Endothelial cell of umbilical vein (primary cell): ENCODE results near the gene TLR9. TPM values are rescaled to one million over a fixed set of nuclear protein-coding genes. Genes with fewer than 3 reads are reported as not detected.

ENCODE experiments used
- BruUV-seq: library from RNA; stranded (reverse); fragments of 400-500 nt; replicated peaks from 2 replicates; lab custom pipeline; 2021; lab: Mats Ljungman, UMichigan
- CTCF ChIA-PET: fragments of 300-600, 350-600 bp; sonication (Branson Sonifier 250); formaldehyde crosslinking; loops from one replicate; lab custom pipeline; 2021; ENCODE audit warnings: antibody characterized with exemption, inconsistent platforms; lab: Charles Lee
- POLR2A ChIA-PET: fragments of 300-600, 350-600 bp; sonication (Branson Sonifier 250); formaldehyde crosslinking; loops from one replicate; lab custom pipeline; 2021; ENCODE audit warnings: antibody characterized with exemption, inconsistent platforms; lab: Charles Lee
- DNase-seq: peaks from one replicate; pipeline ENCODE4 v3.0.0-alpha.2; 2011; ENCODE audit warnings: low read depth, low spot score
- FAIRE-seq: peaks from 2 replicates; lab custom pipeline; 2011; peaks lifted over from hg19 to GRCh38; lab: Jason Lieb, UNC
- H2AFZ ChIP-seq: 2 replicates; pipeline ENCODE4 v1.6.0; 2012; ENCODE audit warnings: low read depth, low read length, control low read depth, inconsistent platforms
- H3K27ac ChIP-seq: 2 replicates; pipeline ENCODE4 v1.5.1; 2011; ENCODE audit warnings: low read depth, mild to moderate bottlenecking, control low read depth, low read length, moderate library complexity; ENCODE audit not compliant: insufficient read depth
- H3K27me3 ChIP-seq, 2 experiments: 2 replicates each; pipeline versions ENCODE4 v1.6.0 to v1.6.1; 2011; ENCODE audit warnings: low read length in 2 of 2, mixed read lengths in 1 of 2; ENCODE audit not compliant: control insufficient read depth in 2 of 2, insufficient read depth in 2 of 2
- H3K36me3 ChIP-seq, 2 experiments: 2 replicates in 1 of 2; 3 replicates in 1 of 2; pipeline ENCODE4 v1.5.1; 2011; ENCODE audit warnings: low read length in 2 of 2, mild to moderate bottlenecking in 1 of 2, moderate library complexity in 1 of 2; ENCODE audit not compliant: control insufficient read depth in 2 of 2, insufficient read depth in 2 of 2; ENCODE audit errors: extremely low read depth in 1 of 2
- H3K4me1 ChIP-seq: 3 replicates; pipeline ENCODE4 v1.5.1; 2011; ENCODE audit warnings: mild to moderate bottlenecking, low read length; ENCODE audit not compliant: control insufficient read depth, insufficient read depth; ENCODE audit errors: extremely low read depth
- H3K4me2 ChIP-seq: 2 replicates; pipeline ENCODE4 v1.6.1; 2011; ENCODE audit warnings: low read length, control low read depth, mixed read lengths; ENCODE audit not compliant: insufficient read depth
- H3K4me3 ChIP-seq, 3 experiments: fragments of 200-600 bp in 1 of 3; sonication (generic), shearing (Covaris generic) in 1 of 3; replicated peaks in 1 of 3; 2 replicates each; pipeline ENCODE4 v1.5.1; 2011 to 2016; ENCODE audit warnings: control low read depth in 3 of 3, low read length in 3 of 3, mild to moderate bottlenecking in 2 of 3, inconsistent platforms in 1 of 3, low read depth in 1 of 3, moderate library complexity in 1 of 3; ENCODE audit not compliant: insufficient read depth in 1 of 3
- H3K79me2 ChIP-seq: 2 replicates; pipeline ENCODE4 v1.6.0; 2012; ENCODE audit warnings: low read length, inconsistent platforms; ENCODE audit not compliant: control insufficient read depth, insufficient read depth
- H3K9ac ChIP-seq: replicated peaks from 2 replicates; pipeline ENCODE3; 2011; ENCODE audit warnings: low read length, control low read depth; ENCODE audit not compliant: insufficient read depth; ENCODE audit errors: extremely low read depth
- H3K9me1 ChIP-seq: replicated peaks from 3 replicates; pipeline ENCODE4 v1.6.0; 2011; ENCODE audit warnings: mild to moderate bottlenecking, low read length; ENCODE audit not compliant: control insufficient read depth, insufficient read depth; ENCODE audit errors: extremely low read depth
- H3K9me3 ChIP-seq: replicated peaks from 2 replicates; pipeline ENCODE4 v1.5.1; 2012; ENCODE audit warnings: low read length, inconsistent platforms; ENCODE audit not compliant: control insufficient read depth, insufficient read depth
- H4K20me1 ChIP-seq: replicated peaks from 2 replicates; pipeline ENCODE3; 2011; ENCODE audit warnings: mild to moderate bottlenecking, low read length; ENCODE audit not compliant: control insufficient read depth, insufficient read depth; ENCODE audit errors: extremely low read depth
- EZH2 ChIP-seq: IDR thresholded peaks from 2 replicates; pipeline ENCODE4 v1.6.1; 2012; ENCODE audit warnings: borderline replicate concordance, low read depth, mild to moderate bottlenecking, moderate library complexity, low read length, inconsistent platforms; ENCODE audit not compliant: severe bottlenecking
- FOS ChIP-seq: IDR thresholded peaks from 2 replicates; pipeline ENCODE4 v1.6.1; 2011; ENCODE audit warnings: mild to moderate bottlenecking, low read length, moderate library complexity, borderline replicate concordance; ENCODE audit not compliant: insufficient read depth
- GATA2 ChIP-seq: IDR thresholded peaks from 2 replicates; pipeline ENCODE4 v1.7.0; 2011; ENCODE audit warnings: low read depth, mild to moderate bottlenecking, moderate library complexity, mixed read lengths, low read length; ENCODE audit not compliant: insufficient read length, insufficient read depth
- JUN ChIP-seq: IDR thresholded peaks from 2 replicates; pipeline ENCODE4 v1.6.1; 2011; ENCODE audit warnings: borderline replicate concordance, low read depth; ENCODE audit not compliant: insufficient read length, insufficient read depth
- MYC ChIP-seq: IDR thresholded peaks from one replicate; pipeline ENCODE4 v1.6.1; 2011; ENCODE audit warnings: mild to moderate bottlenecking, low read depth, low read length
- POLR2A ChIP-seq: IDR thresholded peaks from 2 replicates; pipeline ENCODE4 v1.6.1; 2012; ENCODE audit warnings: low read depth, mild to moderate bottlenecking, control low read depth, low read length
- POLR2AphosphoS5 ChIP-seq: IDR thresholded peaks from 2 replicates; pipeline ENCODE4 v1.6.1; 2012; ENCODE audit warnings: low read depth, mild to moderate bottlenecking, control low read depth, low read length, moderate library complexity; ENCODE audit not compliant: insufficient read depth
- dilution Hi-C: fragments of 300-500 bp; cut with MboI; formaldehyde crosslinking; loops from one replicate; pipeline ENCODE4 v1.15.0; 2019; ENCODE audit warnings: low sequenced_read_pairs; ENCODE audit not compliant: extremely low pct_ligation_motif_present
- intact Hi-C: fragments of 100-400 bp; cut with micrococcal nuclease; formaldehyde crosslinking; loops from one replicate; pipeline ENCODE4 v1.10.0; 2022
- polyA plus RNA-seq, 4 experiments: library from polyadenylated mRNA; depleted of rRNA in 3 of 4; stranded (reverse) in 3 of 4; unstranded in 1 of 4; fragments of >200 nt; gene quantifications; 2 replicates each; pipeline versions ENCODE4 v1.2.1 to v1.2.3, GENCODE V29; 2011 to 2012; ENCODE audit warnings: missing spikeins in 1 of 4
- total RNA-seq: library from RNA; stranded (reverse); gene quantifications from 2 replicates; pipeline ENCODE4 v1.2.3, GENCODE V29; 2021
- TF ChIP-seq, protein P1 (sequence below): IDR thresholded peaks from 2 replicates; pipeline ENCODE4 v1.6.1; 2011; ENCODE audit not compliant: insufficient read depth, insufficient read length
- TF ChIP-seq, protein P2 (sequence below), 2 donors: IDR thresholded peaks; 1 replicate in 1 of 2; 2 replicates in 1 of 2; pipeline ENCODE4 v1.5.1; 2011; ENCODE audit warnings: low read length in 2 of 2, mild to moderate bottlenecking in 2 of 2, moderate library complexity in 2 of 2, control low read depth in 1 of 2, inconsistent platforms in 1 of 2, low read depth in 1 of 2; ENCODE audit not compliant: insufficient read depth in 1 of 2; ENCODE audit errors: extremely low read depth in 1 of 2

TLR9 gene
- total and polyA plus RNA-seq, 2 donors (not counting 3 experiments of a cell fraction or from before 2014, with no cell fraction given): not detected

DNA sequence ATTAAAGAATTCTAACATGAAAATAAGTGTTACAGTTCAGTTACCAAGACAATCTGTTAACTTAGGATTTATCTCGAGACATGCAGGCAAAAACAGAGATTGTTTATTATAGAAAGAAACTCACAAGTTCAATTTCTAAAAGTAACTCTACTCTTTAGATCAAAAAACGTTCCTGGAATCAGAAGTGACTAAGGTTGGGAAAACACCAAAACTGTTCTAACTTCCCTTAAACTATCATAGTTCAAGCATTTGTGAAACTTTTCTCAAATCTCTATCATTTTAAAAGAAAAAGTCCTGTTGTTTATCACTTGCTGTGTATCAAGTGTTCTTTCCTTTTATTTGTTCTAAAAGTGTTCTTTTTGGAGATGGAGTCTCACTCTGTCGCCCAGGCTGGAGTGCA is 44.3 kb upstream of the TLR9 start:
- H3K4me3 ChIP-seq: no peak overlapping the region
- no peaks in the 10 kb centered on the region for H3K9me3 ChIP-seq
- no peaks in the 10 kb centered on the region for H3K9me1 ChIP-seq
- H3K9ac ChIP-seq: peak overlapping the region; percentile 5
- TF ChIP-seq, protein P1, sequence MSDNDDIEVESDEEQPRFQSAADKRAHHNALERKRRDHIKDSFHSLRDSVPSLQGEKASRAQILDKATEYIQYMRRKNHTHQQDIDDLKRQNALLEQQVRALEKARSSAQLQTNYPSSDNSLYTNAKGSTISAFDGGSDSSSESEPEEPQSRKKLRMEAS: no peak
- TF ChIP-seq JUN (no peak), POLR2AphosphoS5 (no peak), MYC (no peak), GATA2 (no peak), FOS (no peak), EZH2 (no peak), POLR2A (no peak)
- TF ChIP-seq, protein P2, sequence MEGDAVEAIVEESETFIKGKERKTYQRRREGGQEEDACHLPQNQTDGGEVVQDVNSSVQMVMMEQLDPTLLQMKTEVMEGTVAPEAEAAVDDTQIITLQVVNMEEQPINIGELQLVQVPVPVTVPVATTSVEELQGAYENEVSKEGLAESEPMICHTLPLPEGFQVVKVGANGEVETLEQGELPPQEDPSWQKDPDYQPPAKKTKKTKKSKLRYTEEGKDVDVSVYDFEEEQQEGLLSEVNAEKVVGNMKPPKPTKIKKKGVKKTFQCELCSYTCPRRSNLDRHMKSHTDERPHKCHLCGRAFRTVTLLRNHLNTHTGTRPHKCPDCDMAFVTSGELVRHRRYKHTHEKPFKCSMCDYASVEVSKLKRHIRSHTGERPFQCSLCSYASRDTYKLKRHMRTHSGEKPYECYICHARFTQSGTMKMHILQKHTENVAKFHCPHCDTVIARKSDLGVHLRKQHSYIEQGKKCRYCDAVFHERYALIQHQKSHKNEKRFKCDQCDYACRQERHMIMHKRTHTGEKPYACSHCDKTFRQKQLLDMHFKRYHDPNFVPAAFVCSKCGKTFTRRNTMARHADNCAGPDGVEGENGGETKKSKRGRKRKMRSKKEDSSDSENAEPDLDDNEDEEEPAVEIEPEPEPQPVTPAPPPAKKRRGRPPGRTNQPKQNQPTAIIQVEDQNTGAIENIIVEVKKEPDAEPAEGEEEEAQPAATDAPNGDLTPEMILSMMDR (IDR thresholded peaks at IDR 0.05; ENCODE audit: extremely low read depth in 1 of 2, insufficient read depth in 1 of 2, low read depth in 1 of 2, low read length in 2 of 2): no peak
- peak overlapping the region; percentile 11 for H3K4me2 ChIP-seq
- FAIRE-seq (no peak), DNase-seq (peak; percentile 9)
- H3K36me3 ChIP-seq: peaks cover 10 to 27% of the 10 kb centered on the region in 2 experiments
- peak overlapping the region; percentile 66 for H3K27ac ChIP-seq
- peaks cover 5% of the 10 kb centered on the region for H4K20me1 ChIP-seq
- ChIA-PET CTCF (interaction anchor here (1.7 to 2.6 kb wide), 2 partner anchors 29 to 50 kb away, joined by 7 to 13 read pairs; no protein-coding TSS in a partner anchor), POLR2A (no interaction called here)
- H3K4me1 ChIP-seq: peaks cover 36% of the 10 kb centered on the region
- dilution Hi-C loops: no loop called here
- no peaks in the 10 kb centered on the region for H3K27me3 ChIP-seq
- peaks cover 85% of the 10 kb centered on the region for H3K79me2 ChIP-seq
- no peak overlapping the region for H2AFZ ChIP-seq
- intact Hi-C loops: loop anchor here (1.0 kb wide), 2 partner anchors 9 to 10 kb away; partner anchors contain the start of gene WDR82
- BruUV-seq: no TSS peak
